Activated naive CD4-positive, alpha-beta T cell treated with Interleukin-2 at 50 U/mL for 16 hours (primary cell): ENCODE data around the gene ENTREP1.
"Not testable (repeated sequence)": the region's sequence is repeated elsewhere in the genome, so short reads cannot be mapped to it uniquely, and the experiment has no call there.

Experiments used
- DNase-seq: peaks from one replicate; pipeline ENCODE4 v3.0.0-alpha.2; 2020

Gene ENTREP1

DNA sequence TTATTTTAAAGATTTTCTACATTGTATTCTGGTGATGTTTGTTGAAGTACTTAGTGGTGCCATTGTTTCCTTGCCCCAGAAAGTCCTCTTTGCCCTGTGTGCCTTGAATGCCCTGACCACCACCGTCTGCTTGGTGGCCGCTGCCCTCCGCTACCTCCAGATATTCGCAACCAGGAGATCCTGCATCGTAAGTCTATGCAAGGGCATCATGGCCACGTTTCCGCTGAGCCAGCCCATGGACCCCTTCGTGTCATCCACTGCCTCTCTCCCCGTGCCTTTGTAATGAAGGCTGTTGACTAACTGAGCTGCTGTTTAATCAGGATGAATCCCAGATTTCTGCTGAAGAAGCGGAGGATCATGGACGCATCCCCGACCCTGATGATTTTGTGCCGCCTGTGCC, 52.3 kb downstream of the ENTREP1 start:
- DNase-seq = no peak

DNA sequence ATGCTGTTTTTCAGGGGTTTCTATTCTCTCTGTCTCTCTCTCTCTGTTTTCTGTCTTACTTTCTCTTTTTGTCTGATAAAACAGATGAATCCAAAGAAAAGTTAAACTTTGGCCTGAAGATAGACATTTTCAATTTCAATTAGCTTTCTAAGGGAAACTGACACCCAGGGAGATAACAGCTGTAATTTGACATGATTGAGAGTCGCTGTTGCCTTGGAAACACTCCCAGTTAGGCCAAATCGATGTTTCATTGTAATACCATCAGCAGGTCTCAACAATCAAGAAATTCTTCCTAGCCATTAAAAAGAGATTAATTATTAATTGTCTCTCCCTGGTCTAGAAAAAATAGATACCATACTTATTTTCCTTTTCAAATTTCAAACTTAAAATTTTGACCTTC, 53.0 kb downstream of the ENTREP1 start:
- DNase-seq = no peak

GRCh38 chr9:69379270-69379982, 54.4 kb downstream of the ENTREP1 start:
- DNase-seq = no peak

GRCh38 chr9:69380301-69380700, 55.3 kb downstream of the ENTREP1 start:
- DNase-seq = no peak

GRCh38 chr9:69380811-69381210, 55.8 kb downstream of the ENTREP1 start:
- DNase-seq = no peak

- no peak for DNase-seq
Measured at GRCh38 chr9:69382135-69382534, 57.1 kb downstream of the ENTREP1 start.

DNA sequence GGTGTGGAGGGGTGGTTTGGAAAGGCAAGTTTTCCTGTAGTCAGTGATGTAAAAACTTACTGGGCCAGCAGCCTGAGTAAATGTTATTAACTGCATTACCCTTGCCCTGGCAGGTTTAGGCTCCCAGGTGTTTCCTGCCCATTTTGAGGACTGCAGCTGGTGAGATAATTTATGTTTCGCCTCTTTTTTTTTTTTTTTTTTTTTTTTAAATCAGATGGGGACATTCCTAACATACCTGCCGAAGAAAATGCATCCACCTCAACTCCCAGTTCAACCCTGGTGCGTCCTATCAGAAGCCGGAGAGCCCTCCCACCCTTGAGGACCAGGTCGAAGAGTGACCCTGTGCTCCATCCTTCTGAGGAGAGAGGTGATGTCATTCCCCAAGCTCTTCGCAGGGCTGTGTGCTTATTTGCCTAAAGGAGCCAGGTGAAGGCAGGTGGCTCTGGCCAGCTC, 60.6 kb downstream of the ENTREP1 start:
- no peak for DNase-seq

DNA sequence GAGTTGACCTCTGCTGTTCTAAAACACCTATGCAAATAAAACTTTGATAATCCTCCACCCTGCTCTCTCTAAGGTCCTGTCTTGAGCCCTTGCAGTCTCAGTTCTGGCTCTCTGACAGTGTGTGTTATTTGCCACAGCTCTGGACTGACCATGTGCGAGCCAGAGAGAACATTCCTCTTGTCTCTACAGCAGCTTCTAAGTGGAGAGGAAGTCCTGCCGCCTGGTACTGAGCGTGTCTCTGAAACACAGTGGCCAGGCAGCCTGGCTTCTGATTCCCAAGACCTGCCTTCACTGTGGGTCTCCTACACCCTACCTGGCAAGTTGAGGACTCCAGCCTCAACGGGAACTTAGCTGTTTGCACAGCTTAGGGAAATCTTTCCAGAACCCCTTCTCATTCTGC, 61.6 kb downstream of the ENTREP1 start:
- DNase-seq = no peak

DNA sequence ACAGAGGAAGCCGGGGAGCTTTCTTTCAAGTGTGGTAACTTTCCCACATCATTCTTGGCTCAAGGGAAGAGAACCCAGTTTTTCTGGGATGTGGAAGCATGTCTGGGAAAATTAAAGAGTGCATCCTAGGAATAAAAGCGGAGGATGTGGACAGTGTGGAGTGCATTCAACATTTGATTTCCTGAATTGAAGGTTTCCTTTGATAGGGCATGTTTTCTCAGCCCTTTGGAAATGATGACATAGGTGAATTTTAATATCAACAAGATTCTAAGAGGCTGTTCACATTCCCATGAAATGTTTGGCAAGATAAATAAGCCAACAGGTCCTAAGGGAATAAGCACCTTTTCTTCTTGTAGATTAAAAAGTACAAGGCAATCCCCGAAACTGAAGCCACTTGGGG, 63.6 kb downstream of the ENTREP1 start:
- no peak for DNase-seq

DNA sequence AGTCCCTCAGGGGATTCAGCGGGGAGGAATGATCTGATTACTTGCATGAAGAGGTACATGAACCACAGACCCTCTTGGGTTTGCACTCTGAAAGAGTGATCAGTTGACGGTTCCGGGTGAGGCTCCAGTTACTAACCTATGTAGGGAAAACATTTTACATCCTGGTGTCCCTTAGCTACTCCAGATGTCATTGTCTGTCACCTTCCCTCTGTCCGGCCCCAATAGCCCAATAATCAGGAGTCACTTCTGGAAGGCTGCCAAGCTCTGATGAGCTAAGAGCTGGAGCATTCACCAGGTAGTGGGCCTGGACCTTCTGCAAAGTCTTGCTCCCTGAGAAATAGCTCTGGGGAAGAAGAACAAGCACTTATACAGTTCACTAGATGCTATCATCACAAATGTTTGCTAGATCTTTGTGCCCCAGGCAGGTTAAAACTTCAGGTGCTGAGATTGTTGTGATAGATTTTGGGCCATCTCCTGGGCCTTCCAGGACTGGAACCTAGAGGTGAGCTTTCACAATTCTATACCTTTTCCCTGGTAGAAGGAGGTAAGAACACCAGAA, 64.5 kb downstream of the ENTREP1 start:
- no peak for DNase-seq

GRCh38 chr9:69391487-69391886, 66.5 kb downstream of the ENTREP1 start:
- DNase-seq = no peak

DNA sequence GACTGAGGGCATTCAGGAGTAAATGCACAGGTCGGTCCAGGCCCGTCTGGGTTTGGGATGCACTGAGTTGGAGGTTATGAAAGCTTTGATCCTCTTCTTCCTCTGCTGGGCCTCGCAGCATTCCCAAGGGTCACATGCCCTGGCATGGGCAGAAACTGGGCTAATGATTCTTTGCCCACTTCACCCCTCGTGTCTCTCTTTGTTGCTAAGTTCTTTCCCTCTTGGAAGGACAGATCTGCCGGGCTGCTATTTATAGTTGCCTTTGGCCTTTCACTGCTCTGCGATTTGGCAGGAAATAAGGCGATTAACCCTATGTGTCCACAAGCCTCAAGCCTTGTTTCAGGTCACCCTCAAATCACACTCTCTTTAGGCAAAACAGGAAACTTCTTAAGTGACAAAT, 66.9 kb downstream of the ENTREP1 start:
- DNase-seq = no peak

- DNase-seq = no peak
Measured at GRCh38 chr9:69392826-69393225, 67.8 kb downstream of the ENTREP1 start.

DNA sequence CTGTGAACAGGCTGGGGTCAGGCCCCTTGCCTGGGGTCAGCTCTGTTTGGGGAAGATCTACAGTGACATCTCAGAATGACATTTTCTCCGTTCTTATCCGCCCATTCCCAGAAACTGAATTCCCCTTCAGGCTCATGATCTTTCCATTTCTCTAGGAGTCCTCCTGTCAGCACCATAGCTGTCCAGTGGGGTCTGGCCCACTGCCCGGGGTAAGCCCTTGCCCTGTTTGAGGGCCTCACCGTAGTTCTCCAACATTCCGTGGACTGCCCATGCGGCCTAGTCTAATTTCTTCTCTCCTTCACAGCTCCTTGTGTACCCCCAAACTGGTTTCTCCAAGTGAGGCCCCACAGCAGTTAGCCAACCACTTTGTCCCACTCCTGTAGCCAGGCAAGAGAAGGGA, 68.4 kb downstream of the ENTREP1 start:
- DNase-seq = no peak

DNA sequence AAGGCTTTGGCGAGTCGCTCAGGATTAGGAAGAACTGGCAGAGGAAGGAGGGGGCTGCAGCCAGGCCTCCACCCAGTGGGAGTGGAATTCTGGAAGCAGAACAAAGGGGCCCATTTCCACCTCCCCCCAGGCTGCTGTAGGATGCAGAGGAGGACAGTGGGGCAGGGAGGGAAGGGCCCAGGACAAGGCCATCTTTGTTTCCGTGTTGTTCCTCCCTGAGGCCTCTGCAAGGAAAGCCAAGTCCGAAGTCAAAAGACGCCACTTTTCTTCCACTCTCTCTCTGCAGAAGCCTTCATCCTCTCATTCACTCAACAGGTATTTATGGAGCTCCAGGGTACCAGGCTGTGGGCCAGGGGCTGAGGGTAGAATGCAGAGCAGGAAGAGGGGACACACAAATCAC, 70.7 kb downstream of the ENTREP1 start:
- no peak for DNase-seq

DNA sequence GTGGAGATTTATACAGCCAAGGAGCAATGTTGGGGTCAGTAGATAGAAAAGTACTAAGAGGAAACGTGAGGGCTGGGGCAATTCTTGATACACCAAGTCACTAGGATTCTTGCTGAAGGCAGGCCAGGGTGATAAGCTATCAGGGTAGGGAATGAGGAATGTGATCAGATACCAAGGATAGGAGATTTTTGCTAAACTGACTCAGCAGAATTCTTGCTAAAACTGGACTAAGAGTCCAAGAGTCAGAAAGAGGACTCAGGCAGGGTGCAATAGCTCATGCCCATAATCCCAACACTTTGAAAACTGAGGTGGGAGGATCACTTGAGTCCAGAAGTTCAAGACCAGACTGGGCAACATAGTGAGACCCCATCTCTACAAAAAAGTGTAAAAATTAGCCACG, 71.7 kb downstream of the ENTREP1 start:
- no peak for DNase-seq

GRCh38 chr9:69397384-69398214, 72.6 kb downstream of the ENTREP1 start:
- DNase-seq = no peak

- no peak for DNase-seq
Measured at GRCh38 chr9:69400470-69400869, 75.5 kb downstream of the ENTREP1 start.

- DNase-seq = not testable (repeated sequence)
Measured at GRCh38 chr9:69409936-69410335, 84.9 kb downstream of the ENTREP1 start.

DNA sequence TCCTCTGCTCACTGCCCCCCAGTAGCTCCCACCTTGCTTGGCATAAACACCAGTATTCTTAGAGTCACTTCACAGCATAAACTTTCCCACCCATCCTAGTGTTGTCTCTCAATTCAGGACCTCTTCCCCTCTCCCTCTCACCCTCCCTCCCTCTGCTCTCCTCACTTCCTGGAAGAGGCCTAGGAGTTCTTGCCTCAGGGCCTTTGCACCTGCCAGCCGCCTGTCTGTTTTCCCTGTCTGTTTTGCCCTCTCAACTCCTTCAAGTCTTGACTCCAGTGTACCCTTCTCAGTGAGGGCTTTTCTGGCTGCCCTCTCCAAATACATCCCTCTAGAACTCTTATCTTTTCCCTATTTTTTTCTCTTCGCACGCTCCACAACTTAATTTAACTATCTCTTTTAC, 86.2 kb downstream of the ENTREP1 start:
- no peak for DNase-seq

- no peak for DNase-seq
Measured at GRCh38 chr9:69411931-69412740, 87.1 kb downstream of the ENTREP1 start.

GRCh38 chr9:69412741-69413150, 87.7 kb downstream of the ENTREP1 start:
- DNase-seq = no peak

- DNase-seq = no peak
Measured at GRCh38 chr9:69420611-69421270, 95.7 kb downstream of the ENTREP1 start.
